Common myeloid progenitor, CD34-positive (primary cell): Measurements from ENCODE around the gene KIF13A.

Experiments
- CTCF ChIA-PET: fragments of 350-600 bp; sonication (Branson Sonifier 250); formaldehyde crosslinking; loops from one replicate; lab custom pipeline; 2021; ENCODE audit warnings: antibody characterized with exemption; lab: Charles Lee
- POLR2A ChIA-PET: fragments of 350-600 bp; sonication (Branson Sonifier 250); formaldehyde crosslinking; loops from one replicate; lab custom pipeline; 2021; ENCODE audit warnings: antibody characterized with exemption; lab: Charles Lee
- DNase-seq, 3 donors: peaks; one replicate each; pipeline versions ENCODE4 v3.0.0 to v3.0.0-alpha.2; 2013
- H3K27ac ChIP-seq, 2 experiments: 1 replicate in 1 of 2; 2 replicates in 1 of 2; pipeline ENCODE4 v1.7.0; 2013; ENCODE audit warnings: inconsistent platforms in 2 of 2, low read length in 2 of 2, mild to moderate bottlenecking in 2 of 2, low read depth in 1 of 2, moderate library complexity in 1 of 2; ENCODE audit not compliant: severe bottlenecking in 2 of 2, insufficient read depth in 1 of 2, poor library complexity in 1 of 2
- H3K27me3 ChIP-seq, 5 experiments: replicated peaks in 2 of 5; 1 replicate in 3 of 5; 2 replicates in 2 of 5; pipeline versions ENCODE4 v1.6.1 to v1.7.0; 2013; ENCODE audit warnings: low read length in 4 of 5, mild to moderate bottlenecking in 2 of 5, moderate library complexity in 2 of 5, inconsistent platforms in 1 of 5; ENCODE audit not compliant: insufficient read depth in 5 of 5, control insufficient read depth in 4 of 5
- H3K36me3 ChIP-seq, 4 experiments: 1 replicate in 2 of 4; 2 replicates in 2 of 4; pipeline versions ENCODE4 v1.6.1 to v1.7.0; 2013; ENCODE audit warnings: low read length in 3 of 4, control low read depth in 1 of 4, mild to moderate bottlenecking in 1 of 4; ENCODE audit not compliant: control insufficient read depth in 4 of 4, insufficient read depth in 4 of 4
- H3K4me1 ChIP-seq, 4 experiments: 1 replicate in 3 of 4; 2 replicates in 1 of 4; pipeline versions ENCODE4 v1.6.1 to v1.7.1; 2013; ENCODE audit warnings: low read length in 3 of 4, mild to moderate bottlenecking in 3 of 4, control low read depth in 1 of 4, inconsistent platforms in 1 of 4, moderate library complexity in 1 of 4; ENCODE audit not compliant: control insufficient read depth in 4 of 4, insufficient read depth in 4 of 4; ENCODE audit errors: control extremely low read depth in 1 of 4
- H3K4me3 ChIP-seq, 7 experiments: 1 replicate in 4 of 7; 2 replicates in 3 of 7; pipeline versions ENCODE4 v1.5.1 to v1.7.0; 2013; ENCODE audit warnings: mild to moderate bottlenecking in 7 of 7, low read length in 6 of 7, moderate library complexity in 6 of 7, inconsistent platforms in 2 of 7, low read depth in 2 of 7, control low read depth in 1 of 7; ENCODE audit not compliant: insufficient read depth in 4 of 7, control insufficient read depth in 1 of 7; ENCODE audit errors: extremely low read depth in 1 of 7
- H3K9me3 ChIP-seq, 5 experiments: 1 replicate in 4 of 5; 2 replicates in 1 of 5; pipeline versions ENCODE4 v1.6.1 to v1.7.1; 2013; ENCODE audit warnings: low read length in 4 of 5, mild to moderate bottlenecking in 2 of 5, inconsistent platforms in 1 of 5, low read depth in 1 of 5, moderate library complexity in 1 of 5; ENCODE audit not compliant: control insufficient read depth in 4 of 5, insufficient read depth in 2 of 5; ENCODE audit errors: control extremely low read depth in 1 of 5
- WGBS: methylation state at CpG from one replicate; pipeline ENCODE4 v1.1.5; 2013; ENCODE audit not compliant: insufficient coverage; 5-methylcytosine and 5-hydroxymethylcytosine counted together

The KIF13A gene

GRCh38 chr6:17855381-17855780 lies 132.1 kb downstream of the KIF13A start:
- 100% methylated on average over 2 of the region's 2 CpGs for WGBS
- POLR2A ChIA-PET: no interaction called here
- Histone ChIP-seq H3K27ac (no peak overlapping the region), H3K36me3 (peaks cover 4 to 9% (median 5%) of the 10 kb centered on the region in 4 experiments), H3K9me3 (no peaks in the 10 kb centered on the region), H3K27me3 (no peaks in the 10 kb centered on the region), H3K4me1 (peaks cover 0 to 29% (median 13%) of the 10 kb centered on the region in 4 experiments), H3K4me3 (no peak overlapping the region)
- no peak for DNase-seq
- CTCF ChIA-PET: interaction anchor here (1.1 to 1.6 kb wide), 3 partner anchors 10 to 75 kb away, joined by 3 read pairs; no protein-coding TSS in a partner anchor

- Histone ChIP-seq H3K27ac (no peak overlapping the region), H3K36me3 (peaks cover 7 to 25% (median 14%) of the 10 kb centered on the region in 4 experiments), H3K4me1 (peaks cover 0 to 32% (median 13%) of the 10 kb centered on the region in 4 experiments), H3K4me3 (no peak overlapping the region), H3K9me3 (no peaks in the 10 kb centered on the region), H3K27me3 (no peaks in the 10 kb centered on the region)
- ChIA-PET CTCF (interaction anchor here (0.6 to 2.0 kb wide), 4 partner anchors 11 to 81 kb away, joined by 3 to 6 read pairs (median 4); no protein-coding TSS in a partner anchor), POLR2A (no interaction called here)
- no CpG with 5 or more reads among the region's 2 CpGs for WGBS
- DNase-seq: no peak
Measured at GRCh38 chr6:17853533-17853932, 133.9 kb downstream of the KIF13A start.

GRCh38 chr6:17851720-17852161 lies 135.7 kb downstream of the KIF13A start:
- Histone ChIP-seq H3K4me3 (peak overlapping the region in 2 of 7 experiments; percentile 37 to 43), H3K27me3 (no peaks in the 10 kb centered on the region), H3K9me3 (no peaks in the 10 kb centered on the region), H3K36me3 (peaks cover 9 to 26% (median 14%) of the 10 kb centered on the region in 4 experiments), H3K4me1 (peaks cover 0 to 39% (median 16%) of the 10 kb centered on the region in 4 experiments), H3K27ac (peak overlapping the region in 1 of 2 experiments; percentile 62)
- peak in 2 of 3 donors; percentile 29 to 58 for DNase-seq
- CTCF ChIA-PET: interaction anchor here (0.5 to 2.0 kb wide), 4 partner anchors 11 to 59 kb away, joined by 3 to 6 read pairs (median 4); no protein-coding TSS in a partner anchor
- 13% methylated on average over 1 of the region's 4 CpGs for WGBS
- POLR2A ChIA-PET: interaction anchor here (1.0 kb wide), 1 partner anchor 75 kb away, joined by 3 read pairs; no protein-coding TSS in a partner anchor

- DNase-seq: no peak
- Histone ChIP-seq H3K9me3 (no peaks in the 10 kb centered on the region), H3K27ac (peak overlapping the region; percentile 21 to 62), H3K27me3 (no peaks in the 10 kb centered on the region), H3K36me3 (peaks cover 11 to 26% (median 14%) of the 10 kb centered on the region in 4 experiments), H3K4me1 (peaks cover 0 to 43% (median 17%) of the 10 kb centered on the region in 4 experiments), H3K4me3 (peak overlapping the region in 1 of 7 experiments; percentile 37)
- POLR2A ChIA-PET: interaction anchor here (1.0 kb wide), 1 partner anchor 75 kb away, joined by 3 read pairs; no protein-coding TSS in a partner anchor
- WGBS: 36% methylated on average over 2 of the region's 3 CpGs
- CTCF ChIA-PET: interaction anchor here (0.7 to 1.3 kb wide), 3 partner anchors 11 to 40 kb away, joined by 3 read pairs; no protein-coding TSS in a partner anchor
Measured at GRCh38 chr6:17851001-17851719, 136.3 kb downstream of the KIF13A start.

- no peak for DNase-seq
- Histone ChIP-seq H3K36me3 (peaks cover 11 to 20% (median 16%) of the 10 kb centered on the region in 4 experiments), H3K4me3 (no peak overlapping the region), H3K27me3 (no peaks in the 10 kb centered on the region), H3K9me3 (no peaks in the 10 kb centered on the region), H3K4me1 (peaks cover 0 to 43% (median 17%) of the 10 kb centered on the region in 4 experiments), H3K27ac (no peak overlapping the region)
- no CpG with 5 or more reads among the region's 5 CpGs for WGBS
- ChIA-PET CTCF (interaction anchor here (0.7 to 1.3 kb wide), 3 partner anchors 12 to 41 kb away, joined by 3 read pairs; no protein-coding TSS in a partner anchor), POLR2A (no interaction called here)
Measured at GRCh38 chr6:17850281-17850680, 137.2 kb downstream of the KIF13A start.

GRCh38 chr6:17847203-17847760 lies 140.2 kb downstream of the KIF13A start:
- peaks cover 11 to 19% (median 13%) of the 10 kb centered on the region in 4 experiments for H3K36me3 ChIP-seq

More at GRCh38 chr6:17847203-17847760, 140.2 kb downstream of the KIF13A start:
- DNase-seq: peak in 1 of 3 donors; percentile 37
- Histone ChIP-seq H3K4me1 (peaks cover 0 to 47% (median 25%) of the 10 kb centered on the region in 4 experiments), H3K9me3 (no peaks in the 10 kb centered on the region), H3K4me3 (peak overlapping the region in 1 of 7 experiments; percentile 1), H3K27ac (peak overlapping the region in 1 of 2 experiments; percentile 16), H3K27me3 (no peaks in the 10 kb centered on the region)
- ChIA-PET POLR2A (interaction anchor here (0.7 kb wide), 1 partner anchor 296 kb away, joined by 3 read pairs; no protein-coding TSS in a partner anchor), CTCF (interaction anchor here (1.0 to 1.1 kb wide), 2 partner anchors 24 to 275 kb away, joined by 3 read pairs; partner anchors contain the start of gene NHLRC1)
- WGBS: 56% methylated on average over 2 of the region's 4 CpGs
